Measurements from ENCODE around the gene KLK13. TPM values are rescaled to one million over a fixed set of nuclear protein-coding genes. Genes with fewer than 3 reads are reported as not detected.
A peak's percentile ranks its signal among the peaks of the same experiment; 100 is the strongest.

KLK13 gene
- total and polyA plus RNA-seq, 2 of the 13 experiments (the other 11 are each of a cell fraction or from before 2014, with no cell fraction given), result 0.09 TPM; not detected in 1

DNA sequence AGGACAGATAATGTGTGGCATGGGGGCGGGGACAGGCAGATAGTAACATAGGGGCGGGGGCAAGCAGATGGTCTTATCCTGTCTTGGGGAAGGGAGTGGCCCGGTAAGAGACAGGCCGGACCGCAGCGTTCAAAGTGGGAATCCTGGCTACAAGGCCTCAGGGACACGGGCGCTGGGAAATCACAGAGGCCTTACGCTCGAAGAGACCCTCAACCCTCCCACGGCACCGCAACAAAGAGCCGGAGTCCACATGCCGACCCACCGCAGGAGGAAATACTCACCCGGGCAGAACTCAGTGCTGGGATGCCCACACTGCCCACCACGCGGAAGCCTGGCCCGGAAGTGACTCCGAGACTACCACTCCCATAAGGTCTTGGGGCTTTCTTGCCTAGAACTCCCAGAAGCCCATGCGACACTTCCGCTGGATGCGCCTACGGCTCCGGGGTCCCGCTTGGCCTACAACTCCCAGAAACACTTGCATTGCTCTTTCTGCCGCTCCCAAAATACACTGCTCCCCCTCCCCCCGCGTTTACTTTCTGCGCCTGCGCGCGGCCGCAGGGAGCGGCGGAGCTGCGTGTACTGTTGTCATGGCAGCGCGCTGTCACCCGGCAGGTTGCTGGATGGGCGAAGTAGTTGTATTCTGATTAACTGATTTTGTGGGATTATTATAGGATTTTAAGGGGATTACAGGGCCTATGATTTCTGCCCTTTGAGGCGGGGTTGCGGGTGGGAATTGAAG is 43.3 kb upstream of the KLK13 start, which contains the start of gene CTU1 (continued):
- TF ChIP-seq, protein P1, sequence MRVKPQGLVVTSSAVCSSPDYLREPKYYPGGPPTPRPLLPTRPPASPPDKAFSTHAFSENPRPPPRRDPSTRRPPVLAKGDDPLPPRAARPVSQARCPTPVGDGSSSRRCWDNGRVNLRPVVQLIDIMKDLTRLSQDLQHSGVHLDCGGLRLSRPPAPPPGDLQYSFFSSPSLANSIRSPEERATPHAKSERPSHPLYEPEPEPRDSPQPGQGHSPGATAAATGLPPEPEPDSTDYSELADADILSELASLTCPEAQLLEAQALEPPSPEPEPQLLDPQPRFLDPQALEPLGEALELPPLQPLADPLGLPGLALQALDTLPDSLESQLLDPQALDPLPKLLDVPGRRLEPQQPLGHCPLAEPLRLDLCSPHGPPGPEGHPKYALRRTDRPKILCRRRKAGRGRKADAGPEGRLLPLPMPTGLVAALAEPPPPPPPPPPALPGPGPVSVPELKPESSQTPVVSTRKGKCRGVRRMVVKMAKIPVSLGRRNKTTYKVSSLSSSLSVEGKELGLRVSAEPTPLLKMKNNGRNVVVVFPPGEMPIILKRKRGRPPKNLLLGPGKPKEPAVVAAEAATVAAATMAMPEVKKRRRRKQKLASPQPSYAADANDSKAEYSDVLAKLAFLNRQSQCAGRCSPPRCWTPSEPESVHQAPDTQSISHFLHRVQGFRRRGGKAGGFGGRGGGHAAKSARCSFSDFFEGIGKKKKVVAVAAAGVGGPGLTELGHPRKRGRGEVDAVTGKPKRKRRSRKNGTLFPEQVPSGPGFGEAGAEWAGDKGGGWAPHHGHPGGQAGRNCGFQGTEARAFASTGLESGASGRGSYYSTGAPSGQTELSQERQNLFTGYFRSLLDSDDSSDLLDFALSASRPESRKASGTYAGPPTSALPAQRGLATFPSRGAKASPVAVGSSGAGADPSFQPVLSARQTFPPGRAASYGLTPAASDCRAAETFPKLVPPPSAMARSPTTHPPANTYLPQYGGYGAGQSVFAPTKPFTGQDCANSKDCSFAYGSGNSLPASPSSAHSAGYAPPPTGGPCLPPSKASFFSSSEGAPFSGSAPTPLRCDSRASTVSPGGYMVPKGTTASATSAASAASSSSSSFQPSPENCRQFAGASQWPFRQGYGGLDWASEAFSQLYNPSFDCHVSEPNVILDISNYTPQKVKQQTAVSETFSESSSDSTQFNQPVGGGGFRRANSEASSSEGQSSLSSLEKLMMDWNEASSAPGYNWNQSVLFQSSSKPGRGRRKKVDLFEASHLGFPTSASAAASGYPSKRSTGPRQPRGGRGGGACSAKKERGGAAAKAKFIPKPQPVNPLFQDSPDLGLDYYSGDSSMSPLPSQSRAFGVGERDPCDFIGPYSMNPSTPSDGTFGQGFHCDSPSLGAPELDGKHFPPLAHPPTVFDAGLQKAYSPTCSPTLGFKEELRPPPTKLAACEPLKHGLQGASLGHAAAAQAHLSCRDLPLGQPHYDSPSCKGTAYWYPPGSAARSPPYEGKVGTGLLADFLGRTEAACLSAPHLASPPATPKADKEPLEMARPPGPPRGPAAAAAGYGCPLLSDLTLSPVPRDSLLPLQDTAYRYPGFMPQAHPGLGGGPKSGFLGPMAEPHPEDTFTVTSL (CRISPR knock-in tag; IDR thresholded peaks at IDR 0.05; ENCODE audit: borderline replicate concordance), result no peak
- TF ChIP-seq, protein P2, sequence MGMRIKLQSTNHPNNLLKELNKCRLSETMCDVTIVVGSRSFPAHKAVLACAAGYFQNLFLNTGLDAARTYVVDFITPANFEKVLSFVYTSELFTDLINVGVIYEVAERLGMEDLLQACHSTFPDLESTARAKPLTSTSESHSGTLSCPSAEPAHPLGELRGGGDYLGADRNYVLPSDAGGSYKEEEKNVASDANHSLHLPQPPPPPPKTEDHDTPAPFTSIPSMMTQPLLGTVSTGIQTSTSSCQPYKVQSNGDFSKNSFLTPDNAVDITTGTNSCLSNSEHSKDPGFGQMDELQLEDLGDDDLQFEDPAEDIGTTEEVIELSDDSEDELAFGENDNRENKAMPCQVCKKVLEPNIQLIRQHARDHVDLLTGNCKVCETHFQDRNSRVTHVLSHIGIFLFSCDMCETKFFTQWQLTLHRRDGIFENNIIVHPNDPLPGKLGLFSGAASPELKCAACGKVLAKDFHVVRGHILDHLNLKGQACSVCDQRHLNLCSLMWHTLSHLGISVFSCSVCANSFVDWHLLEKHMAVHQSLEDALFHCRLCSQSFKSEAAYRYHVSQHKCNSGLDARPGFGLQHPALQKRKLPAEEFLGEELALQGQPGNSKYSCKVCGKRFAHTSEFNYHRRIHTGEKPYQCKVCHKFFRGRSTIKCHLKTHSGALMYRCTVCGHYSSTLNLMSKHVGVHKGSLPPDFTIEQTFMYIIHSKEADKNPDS (CRISPR knock-in tag; IDR thresholded peaks at IDR 0.05), result no peak
- TF ChIP-seq, protein P3, sequence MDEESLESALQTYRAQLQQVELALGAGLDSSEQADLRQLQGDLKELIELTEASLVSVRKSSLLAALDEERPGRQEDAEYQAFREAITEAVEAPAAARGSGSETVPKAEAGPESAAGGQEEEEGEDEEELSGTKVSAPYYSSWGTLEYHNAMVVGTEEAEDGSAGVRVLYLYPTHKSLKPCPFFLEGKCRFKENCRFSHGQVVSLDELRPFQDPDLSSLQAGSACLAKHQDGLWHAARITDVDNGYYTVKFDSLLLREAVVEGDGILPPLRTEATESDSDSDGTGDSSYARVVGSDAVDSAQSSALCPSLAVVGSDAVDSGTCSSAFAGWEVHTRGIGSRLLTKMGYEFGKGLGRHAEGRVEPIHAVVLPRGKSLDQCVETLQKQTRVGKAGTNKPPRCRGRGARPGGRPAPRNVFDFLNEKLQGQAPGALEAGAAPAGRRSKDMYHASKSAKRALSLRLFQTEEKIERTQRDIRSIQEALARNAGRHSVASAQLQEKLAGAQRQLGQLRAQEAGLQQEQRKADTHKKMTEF (CRISPR knock-in tag; IDR thresholded peaks at IDR 0.05), result peak; percentile 66; the same call in 1 of the 2 replicates
- TF ChIP-seq ZNF496 (CRISPR knock-in tag; IDR thresholded peaks at IDR 0.05; ENCODE audit: insufficient replicate concordance), result no peak
- TF ChIP-seq, protein P4, sequence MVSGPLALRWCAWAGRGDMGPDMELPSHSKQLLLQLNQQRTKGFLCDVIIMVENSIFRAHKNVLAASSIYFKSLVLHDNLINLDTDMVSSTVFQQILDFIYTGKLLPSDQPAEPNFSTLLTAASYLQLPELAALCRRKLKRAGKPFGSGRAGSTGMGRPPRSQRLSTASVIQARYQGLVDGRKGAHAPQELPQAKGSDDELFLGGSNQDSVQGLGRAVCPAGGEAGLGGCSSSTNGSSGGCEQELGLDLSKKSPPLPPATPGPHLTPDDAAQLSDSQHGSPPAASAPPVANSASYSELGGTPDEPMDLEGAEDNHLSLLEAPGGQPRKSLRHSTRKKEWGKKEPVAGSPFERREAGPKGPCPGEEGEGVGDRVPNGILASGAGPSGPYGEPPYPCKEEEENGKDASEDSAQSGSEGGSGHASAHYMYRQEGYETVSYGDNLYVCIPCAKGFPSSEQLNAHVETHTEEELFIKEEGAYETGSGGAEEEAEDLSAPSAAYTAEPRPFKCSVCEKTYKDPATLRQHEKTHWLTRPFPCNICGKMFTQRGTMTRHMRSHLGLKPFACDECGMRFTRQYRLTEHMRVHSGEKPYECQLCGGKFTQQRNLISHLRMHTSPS (CRISPR knock-in tag; IDR thresholded peaks at IDR 0.05; ENCODE audit: low read depth), result peak; percentile 75
- peak; percentile 28; the same call in 1 of the 2 replicates for TF ChIP-seq NFYB (CRISPR knock-in tag; IDR thresholded peaks at IDR 0.05)
- TF ChIP-seq, protein P5, sequence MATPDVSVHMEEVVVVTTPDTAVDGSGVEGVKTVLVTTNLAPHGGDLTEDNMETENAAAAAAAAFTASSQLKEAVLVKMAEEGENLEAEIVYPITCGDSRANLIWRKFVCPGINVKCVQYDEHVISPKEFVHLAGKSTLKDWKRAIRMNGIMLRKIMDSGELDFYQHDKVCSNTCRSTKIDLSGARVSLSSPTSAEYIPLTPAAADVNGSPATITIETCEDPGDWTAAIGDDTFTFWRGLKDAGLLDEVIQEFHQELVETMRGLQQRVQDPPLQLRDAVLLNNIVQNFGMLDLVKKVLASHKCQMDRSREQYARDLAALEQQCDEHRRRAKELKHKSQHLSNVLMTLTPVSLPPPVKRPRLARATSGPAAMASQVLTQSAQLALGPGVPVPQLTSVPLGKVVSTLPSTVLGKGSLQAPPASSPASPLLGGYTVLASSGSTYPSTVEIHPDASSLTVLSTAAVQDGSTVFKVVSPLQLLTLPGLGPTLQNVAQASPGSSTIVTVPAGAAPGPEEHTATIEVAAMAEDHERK (CRISPR knock-in tag; IDR thresholded peaks at IDR 0.05; ENCODE audit: low read depth), result 0 out of 2 replicates have a peak, but pooled peaks have one; percentile 39
- peak; percentile 65; the same call in 1 of the 2 replicates for TF ChIP-seq TGIF2 (CRISPR knock-in tag; IDR thresholded peaks at IDR 0.05)
- TF ChIP-seq, protein P6, sequence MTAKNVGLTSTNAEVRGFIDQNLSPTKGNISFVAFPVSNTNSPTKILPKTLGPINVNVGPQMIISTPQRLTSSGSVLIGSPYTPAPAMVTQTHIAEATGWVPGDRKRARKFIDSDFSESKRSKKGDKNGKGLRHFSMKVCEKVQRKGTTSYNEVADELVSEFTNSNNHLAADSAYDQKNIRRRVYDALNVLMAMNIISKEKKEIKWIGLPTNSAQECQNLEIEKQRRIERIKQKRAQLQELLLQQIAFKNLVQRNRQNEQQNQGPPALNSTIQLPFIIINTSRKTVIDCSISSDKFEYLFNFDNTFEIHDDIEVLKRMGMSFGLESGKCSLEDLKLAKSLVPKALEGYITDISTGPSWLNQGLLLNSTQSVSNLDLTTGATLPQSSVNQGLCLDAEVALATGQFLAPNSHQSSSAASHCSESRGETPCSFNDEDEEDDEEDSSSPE (CRISPR knock-in tag; IDR thresholded peaks at IDR 0.05), result 0 out of 2 replicates have a peak, but pooled peaks have one; percentile 14
- TF ChIP-seq, protein P7, sequence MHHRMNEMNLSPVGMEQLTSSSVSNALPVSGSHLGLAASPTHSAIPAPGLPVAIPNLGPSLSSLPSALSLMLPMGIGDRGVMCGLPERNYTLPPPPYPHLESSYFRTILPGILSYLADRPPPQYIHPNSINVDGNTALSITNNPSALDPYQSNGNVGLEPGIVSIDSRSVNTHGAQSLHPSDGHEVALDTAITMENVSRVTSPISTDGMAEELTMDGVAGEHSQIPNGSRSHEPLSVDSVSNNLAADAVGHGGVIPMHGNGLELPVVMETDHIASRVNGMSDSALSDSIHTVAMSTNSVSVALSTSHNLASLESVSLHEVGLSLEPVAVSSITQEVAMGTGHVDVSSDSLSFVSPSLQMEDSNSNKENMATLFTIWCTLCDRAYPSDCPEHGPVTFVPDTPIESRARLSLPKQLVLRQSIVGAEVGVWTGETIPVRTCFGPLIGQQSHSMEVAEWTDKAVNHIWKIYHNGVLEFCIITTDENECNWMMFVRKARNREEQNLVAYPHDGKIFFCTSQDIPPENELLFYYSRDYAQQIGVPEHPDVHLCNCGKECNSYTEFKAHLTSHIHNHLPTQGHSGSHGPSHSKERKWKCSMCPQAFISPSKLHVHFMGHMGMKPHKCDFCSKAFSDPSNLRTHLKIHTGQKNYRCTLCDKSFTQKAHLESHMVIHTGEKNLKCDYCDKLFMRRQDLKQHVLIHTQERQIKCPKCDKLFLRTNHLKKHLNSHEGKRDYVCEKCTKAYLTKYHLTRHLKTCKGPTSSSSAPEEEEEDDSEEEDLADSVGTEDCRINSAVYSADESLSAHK (CRISPR knock-in tag; IDR thresholded peaks at IDR 0.05; ENCODE audit: borderline replicate concordance), result no peak
